A549 (cell line): Measurements from ENCODE around the gene TMEM247. TPM values are rescaled to one million over a fixed set of nuclear protein-coding genes. Genes with fewer than 3 reads are reported as not detected.
A peak's percentile ranks its signal among the peaks of the same experiment; 100 is the strongest.

Experiments used
- ATAC-seq, 2 experiments: fragments of 200-7000 bp in 1 of 2; fragments of >200 bp in 1 of 2; cut with Nextera tagmentation in 1 of 2; cut with Tn5 transposase in 1 of 2; 3 replicates each; pipeline versions ENCODE4 v1.8.0 to v1.9.1; 2018 to 2020; ENCODE audit warnings: mild to moderate bottlenecking in 1 of 2, moderate library complexity in 1 of 2
- CTCF ChIA-PET: fragments of 300-600 bp; sonication (Branson Sonifier 250); formaldehyde crosslinking; extraction: SDS; loops from one replicate; lab custom pipeline; 2021; ENCODE audit warnings: antibody characterized with exemption, inconsistent platforms; lab: Yijun Ruan, JAX
- POLR2A ChIA-PET: fragments of 350-600 bp; formaldehyde crosslinking; extraction: SDS; loops from one replicate; lab custom pipeline; 2021; ENCODE audit warnings: antibody characterized with exemption, inconsistent platforms; lab: Yijun Ruan, JAX
- DNase-seq, 2 experiments: peaks; one replicate each; pipeline versions ENCODE4 v3.0.0 to v3.0.0-alpha.2; 2011 to 2016; ENCODE audit warnings: low read depth in 1 of 2, low spot score in 1 of 2
- FAIRE-seq: peaks from 2 replicates; lab custom pipeline; 2011; peaks lifted over from hg19 to GRCh38; lab: Jason Lieb, UNC
- H3K27ac ChIP-seq, 2 experiments: fragments of >200 bp; sonication (Bioruptor Twin); formaldehyde crosslinking; 3 replicates each; pipeline ENCODE4 v1.5.1; 2016 to 2017
- H3K4me1 ChIP-seq: fragments of >200 bp; sonication (Bioruptor Twin); formaldehyde crosslinking; 3 replicates; pipeline ENCODE4 v1.6.1; 2016
- H3K4me2 ChIP-seq: fragments of >200 bp; sonication (Bioruptor Twin); formaldehyde crosslinking; 3 replicates; pipeline ENCODE4 v1.6.1; 2016
- H3K4me3 ChIP-seq: fragments of >200 bp; sonication (Bioruptor Twin); formaldehyde crosslinking; 3 replicates; pipeline ENCODE4 v1.5.1; 2016
- H3K9me3 ChIP-seq: fragments of >200 bp; sonication (Bioruptor Twin); formaldehyde crosslinking; 3 replicates; pipeline ENCODE4 v1.6.1; 2016
- BHLHE40 ChIP-seq: IDR thresholded peaks from 2 replicates; pipeline ENCODE4 v1.6.1; 2012; ENCODE audit warnings: low read depth, low read length, inconsistent platforms
- CEBPB ChIP-seq, 2 experiments: fragments of >200 bp in 1 of 2; sonication (Bioruptor Twin) in 1 of 2; formaldehyde crosslinking in 1 of 2; IDR thresholded peaks; 2 replicates each; pipeline ENCODE4 v1.6.1; 2012 to 2016
- CHD4 ChIP-seq: fragments of 200-600 bp; sonication (generic); IDR thresholded peaks from 2 replicates; pipeline ENCODE4 v1.6.1; 2016; ENCODE audit warnings: antibody characterized with exemption, mild to moderate bottlenecking, borderline replicate concordance
- ESRRA ChIP-seq: fragments of 150-350 bp; IDR thresholded peaks from 2 replicates; pipeline ENCODE4 v1.6.1; 2014; ENCODE audit warnings: mild to moderate bottlenecking, low read length, borderline replicate concordance
- FOXS1 ChIP-seq: fragments of 250-450 bp; sonication (Bioruptor Pico); IDR thresholded peaks from 2 replicates; pipeline ENCODE4 v1.5.0; 2020; ENCODE audit warnings: mild to moderate bottlenecking, moderate library complexity
- HEYL ChIP-seq: fragments of 250-450 bp; sonication (Bioruptor Pico); IDR thresholded peaks from 2 replicates; pipeline ENCODE4 v1.8.0; 2021; ENCODE audit warnings: mild to moderate bottlenecking, moderate library complexity
- HOXA7 ChIP-seq: fragments of 250-450 bp; sonication (Bioruptor Pico); IDR thresholded peaks from 2 replicates; pipeline ENCODE4 v1.5.0; 2020; ENCODE audit warnings: mild to moderate bottlenecking, moderate library complexity
- HOXB5 ChIP-seq: fragments of 250-450 bp; sonication (Bioruptor Pico); IDR thresholded peaks from 2 replicates; pipeline ENCODE4 v1.5.0; 2020; ENCODE audit warnings: mild to moderate bottlenecking, moderate library complexity
- MYC ChIP-seq: IDR thresholded peaks from 2 replicates; pipeline ENCODE4 v1.6.1; 2012; ENCODE audit warnings: mild to moderate bottlenecking, inconsistent platforms, low read length, improper control_type of control experiment, borderline replicate concordance
- NPAS2 ChIP-seq: fragments of 250-450 bp; sonication (Bioruptor Pico); IDR thresholded peaks from 2 replicates; pipeline ENCODE4 v1.8.0; 2022; ENCODE audit warnings: mild to moderate bottlenecking, moderate library complexity, borderline replicate concordance
- RAD21 ChIP-seq, 2 experiments: fragments of >200 bp in 1 of 2; sonication (Bioruptor Twin) in 1 of 2; formaldehyde crosslinking in 1 of 2; IDR thresholded peaks in 1 of 2; conservative IDR thresholded peaks in 1 of 2; 2 replicates in 1 of 2; 3 replicates in 1 of 2; pipeline ENCODE4 v1.6.1; 2012 to 2018; ENCODE audit warnings: inconsistent platforms in 1 of 2
- RNF2 ChIP-seq: fragments of 200-600 bp; sonication (generic); IDR thresholded peaks from 2 replicates; pipeline ENCODE4 v1.6.1; 2016; ENCODE audit warnings: low read depth, mild to moderate bottlenecking, antibody characterized with exemption, moderate library complexity, borderline replicate concordance
- SMC3 ChIP-seq: fragments of >200 bp; sonication (Bioruptor Twin); formaldehyde crosslinking; IDR thresholded peaks from 3 replicates; pipeline ENCODE4 v1.6.1; 2018; ENCODE audit warnings: inconsistent platforms
- ZNF302 ChIP-seq: fragments of 250-450 bp; sonication (Bioruptor Pico); IDR thresholded peaks from 2 replicates; pipeline ENCODE4 v1.9.0; 2021; ENCODE audit warnings: inconsistent platforms, mild to moderate bottlenecking, moderate library complexity
- ZSCAN20 ChIP-seq: fragments of 250-450 bp; sonication (Bioruptor Pico); IDR thresholded peaks from 2 replicates; pipeline ENCODE4 v1.8.0; 2022; ENCODE audit warnings: mild to moderate bottlenecking, moderate library complexity
- WGBS: methylation state at CpG from one replicate; pipeline ENCODE4 v1.1.6; 2017; ENCODE audit errors: missing lambda C conversion rate; 5-methylcytosine and 5-hydroxymethylcytosine counted together
- polyA plus RNA-seq, 4 experiments: library from polyadenylated mRNA; depleted of rRNA in 3 of 4; stranded (reverse); fragments of >200 nt; fragmentation: RNase III in 1 of 4; extraction: RNeasy Plus Mini Kit Qiagen cat#74134 plus additional on column Dnase treatment in 1 of 4; gene quantifications; 2 replicates in 3 of 4; 3 replicates in 1 of 4; pipeline ENCODE4 v1.2.3, GENCODE V29; 2011 to 2017
- TF ChIP-seq, protein P1 (sequence below): fragments of 200-600 bp; sonication (generic); IDR thresholded peaks from 2 replicates; pipeline ENCODE4 v1.6.1; 2016; ENCODE audit warnings: antibody characterized with exemption, mild to moderate bottlenecking, moderate library complexity
- TF ChIP-seq, protein P2 (sequence below): fragments of >200 bp; sonication (Bioruptor Twin); formaldehyde crosslinking; IDR thresholded peaks from 3 replicates; pipeline ENCODE4 v1.6.1; 2016
- TF ChIP-seq, protein P3 (sequence below): fragments of 150-350 bp; IDR thresholded peaks from 2 replicates; pipeline ENCODE4 v1.6.1; 2014; ENCODE audit warnings: low read depth, mild to moderate bottlenecking, low read length
- TF ChIP-seq, protein P4 (sequence below): IDR thresholded peaks from 2 replicates; pipeline ENCODE4 v1.6.1; 2012

Gene TMEM247
- polyA plus RNA-seq, 2 of the 4 experiments (the other 2 are of a cell fraction) = not detected

DNA sequence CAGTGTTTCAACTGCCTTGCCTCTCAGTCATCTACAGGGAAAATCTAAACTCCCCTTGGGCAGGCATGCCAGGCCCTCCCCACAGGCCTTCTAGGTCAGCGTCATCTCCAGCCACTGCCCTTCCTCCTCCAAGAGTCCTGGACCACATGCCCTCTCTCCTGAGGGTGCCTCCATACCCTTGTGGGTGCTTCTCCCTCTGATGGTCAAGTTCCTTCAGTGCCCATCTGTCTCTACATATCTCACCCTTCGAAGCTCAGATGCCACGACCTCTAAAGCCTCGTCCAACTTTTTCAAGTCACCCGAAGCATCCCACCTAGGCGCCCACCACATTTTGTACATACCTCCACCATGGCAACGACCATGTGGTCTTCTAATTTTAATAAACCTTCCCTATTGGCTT, 22.6 kb upstream of the TMEM247 start (continued):
- TF ChIP-seq, protein P1, sequence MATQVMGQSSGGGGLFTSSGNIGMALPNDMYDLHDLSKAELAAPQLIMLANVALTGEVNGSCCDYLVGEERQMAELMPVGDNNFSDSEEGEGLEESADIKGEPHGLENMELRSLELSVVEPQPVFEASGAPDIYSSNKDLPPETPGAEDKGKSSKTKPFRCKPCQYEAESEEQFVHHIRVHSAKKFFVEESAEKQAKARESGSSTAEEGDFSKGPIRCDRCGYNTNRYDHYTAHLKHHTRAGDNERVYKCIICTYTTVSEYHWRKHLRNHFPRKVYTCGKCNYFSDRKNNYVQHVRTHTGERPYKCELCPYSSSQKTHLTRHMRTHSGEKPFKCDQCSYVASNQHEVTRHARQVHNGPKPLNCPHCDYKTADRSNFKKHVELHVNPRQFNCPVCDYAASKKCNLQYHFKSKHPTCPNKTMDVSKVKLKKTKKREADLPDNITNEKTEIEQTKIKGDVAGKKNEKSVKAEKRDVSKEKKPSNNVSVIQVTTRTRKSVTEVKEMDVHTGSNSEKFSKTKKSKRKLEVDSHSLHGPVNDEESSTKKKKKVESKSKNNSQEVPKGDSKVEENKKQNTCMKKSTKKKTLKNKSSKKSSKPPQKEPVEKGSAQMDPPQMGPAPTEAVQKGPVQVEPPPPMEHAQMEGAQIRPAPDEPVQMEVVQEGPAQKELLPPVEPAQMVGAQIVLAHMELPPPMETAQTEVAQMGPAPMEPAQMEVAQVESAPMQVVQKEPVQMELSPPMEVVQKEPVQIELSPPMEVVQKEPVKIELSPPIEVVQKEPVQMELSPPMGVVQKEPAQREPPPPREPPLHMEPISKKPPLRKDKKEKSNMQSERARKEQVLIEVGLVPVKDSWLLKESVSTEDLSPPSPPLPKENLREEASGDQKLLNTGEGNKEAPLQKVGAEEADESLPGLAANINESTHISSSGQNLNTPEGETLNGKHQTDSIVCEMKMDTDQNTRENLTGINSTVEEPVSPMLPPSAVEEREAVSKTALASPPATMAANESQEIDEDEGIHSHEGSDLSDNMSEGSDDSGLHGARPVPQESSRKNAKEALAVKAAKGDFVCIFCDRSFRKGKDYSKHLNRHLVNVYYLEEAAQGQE = no peak

DNA sequence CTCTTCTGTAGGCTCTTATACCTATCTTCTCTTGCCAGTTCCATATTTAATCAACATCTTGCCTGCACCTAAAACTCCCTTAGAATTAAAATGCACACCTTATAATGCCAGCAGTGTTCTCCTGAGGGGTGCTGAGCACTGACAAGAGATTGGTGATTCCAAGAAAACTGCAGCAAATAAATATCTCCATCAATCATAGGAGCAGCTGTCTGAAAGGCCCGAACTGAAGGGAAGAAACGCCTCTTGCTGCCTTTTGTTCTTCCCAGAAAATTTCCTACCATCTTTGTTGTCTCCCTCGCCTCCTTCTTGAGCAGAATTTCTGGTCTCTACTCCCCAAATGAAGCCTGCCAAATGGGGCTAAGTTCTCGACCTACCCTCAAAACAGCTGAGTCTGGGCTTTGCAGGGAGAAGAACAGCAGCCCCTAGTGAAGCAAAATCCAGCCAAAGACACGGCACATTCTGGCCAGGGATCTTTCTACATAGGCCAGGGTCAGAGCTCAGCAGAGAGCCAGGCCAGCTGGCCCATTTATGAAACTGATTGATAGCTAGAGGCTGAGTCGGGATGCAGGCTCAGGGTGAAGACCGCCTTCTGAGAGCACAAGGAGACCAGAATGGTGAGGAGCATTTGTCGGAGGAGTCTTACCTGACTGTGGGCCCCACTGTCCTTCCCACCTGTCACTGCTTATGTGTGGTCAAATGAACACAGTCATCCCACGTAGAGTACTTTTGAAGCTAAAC, 20.4 kb upstream of the TMEM247 start:
- FAIRE-seq (no peak), ATAC-seq (no peak), DNase-seq (no peak)
- H3K9me3 ChIP-seq = no peaks in the 10 kb centered on the region
- CTCF ChIA-PET = interaction anchor here (0.8 to 3.6 kb wide), 20 partner anchors 15 to 815 kb away, joined by 3 to 19 read pairs (median 5); no protein-coding TSS in a partner anchor
- POLR2A ChIA-PET = interaction anchor here (0.5 kb wide), 1 partner anchor 336 kb away, joined by 9 read pairs; no protein-coding TSS in a partner anchor
- no peak overlapping the region for H3K4me3 ChIP-seq
- WGBS = 81% methylated on average over 9 of the region's 9 CpGs
- H3K27ac ChIP-seq = peak overlapping the region in 1 of 2 experiments; percentile 79; a peak in 4 of 6 replicates
- H3K4me1 ChIP-seq = peaks cover 12% of the 10 kb centered on the region
- H3K4me2 ChIP-seq = no peak overlapping the region
- TF ChIP-seq HOXA7 (CRISPR knock-in tag) (no peak), FOXS1 (CRISPR knock-in tag) (no peak), HEYL (CRISPR knock-in tag) (no peak), NPAS2 (no peak), HOXB5 (no peak), ZSCAN20 (CRISPR knock-in tag) (no peak), CEBPB (IDR thresholded peaks at IDR 0.05) (no peak), BHLHE40 (no peak), RAD21 (conservative IDR thresholded peaks at IDR 0.05 in 1 of 2, IDR thresholded peaks at IDR 0.05 in 1 of 2) (no peak), RNF2 (no peak), SMC3 (no peak), CHD4 (no peak), MYC (no peak), ZNF302 (CRISPR knock-in tag) (no peak), ESRRA (no peak)
- TF ChIP-seq, protein P1 = no peak
- TF ChIP-seq, protein P2, sequence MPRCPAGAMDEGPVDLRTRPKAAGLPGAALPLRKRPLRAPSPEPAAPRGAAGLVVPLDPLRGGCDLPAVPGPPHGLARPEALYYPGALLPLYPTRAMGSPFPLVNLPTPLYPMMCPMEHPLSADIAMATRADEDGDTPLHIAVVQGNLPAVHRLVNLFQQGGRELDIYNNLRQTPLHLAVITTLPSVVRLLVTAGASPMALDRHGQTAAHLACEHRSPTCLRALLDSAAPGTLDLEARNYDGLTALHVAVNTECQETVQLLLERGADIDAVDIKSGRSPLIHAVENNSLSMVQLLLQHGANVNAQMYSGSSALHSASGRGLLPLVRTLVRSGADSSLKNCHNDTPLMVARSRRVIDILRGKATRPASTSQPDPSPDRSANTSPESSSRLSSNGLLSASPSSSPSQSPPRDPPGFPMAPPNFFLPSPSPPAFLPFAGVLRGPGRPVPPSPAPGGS = no peak
- TF ChIP-seq, protein P3, sequence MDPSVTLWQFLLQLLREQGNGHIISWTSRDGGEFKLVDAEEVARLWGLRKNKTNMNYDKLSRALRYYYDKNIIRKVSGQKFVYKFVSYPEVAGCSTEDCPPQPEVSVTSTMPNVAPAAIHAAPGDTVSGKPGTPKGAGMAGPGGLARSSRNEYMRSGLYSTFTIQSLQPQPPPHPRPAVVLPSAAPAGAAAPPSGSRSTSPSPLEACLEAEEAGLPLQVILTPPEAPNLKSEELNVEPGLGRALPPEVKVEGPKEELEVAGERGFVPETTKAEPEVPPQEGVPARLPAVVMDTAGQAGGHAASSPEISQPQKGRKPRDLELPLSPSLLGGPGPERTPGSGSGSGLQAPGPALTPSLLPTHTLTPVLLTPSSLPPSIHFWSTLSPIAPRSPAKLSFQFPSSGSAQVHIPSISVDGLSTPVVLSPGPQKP = no peak
- TF ChIP-seq, protein P4, sequence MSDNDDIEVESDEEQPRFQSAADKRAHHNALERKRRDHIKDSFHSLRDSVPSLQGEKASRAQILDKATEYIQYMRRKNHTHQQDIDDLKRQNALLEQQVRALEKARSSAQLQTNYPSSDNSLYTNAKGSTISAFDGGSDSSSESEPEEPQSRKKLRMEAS = no peak
